PFSK-1 (cell line): ENCODE data around the gene SHCBP1L.

ENCODE experiments used
- FOXP2 ChIP-seq: optimal IDR thresholded peaks from 2 replicates; pipeline ENCODE3; 2011; ENCODE audit warnings: borderline replicate concordance, control low read depth, inconsistent platforms; ENCODE audit not compliant: insufficient read depth; ENCODE audit errors: extremely low read length, extremely low read depth
- POLR2AphosphoS5 ChIP-seq: IDR thresholded peaks from 2 replicates; pipeline ENCODE4 v1.6.1; 2012; ENCODE audit warnings: low read depth, mild to moderate bottlenecking, control low read depth, low read length, moderate library complexity
- REST ChIP-seq, 2 experiments: IDR thresholded peaks; 2 replicates each; pipeline versions ENCODE4 v1.6.1 to v1.8.0; 2011 to 2012; ENCODE audit warnings: low read depth in 2 of 2, low read length in 2 of 2, control low read depth in 1 of 2, inconsistent platforms in 1 of 2, mild to moderate bottlenecking in 1 of 2, moderate library complexity in 1 of 2; ENCODE audit not compliant: insufficient read depth in 1 of 2
- SIN3A ChIP-seq: IDR thresholded peaks from 2 replicates; pipeline ENCODE4 v1.6.1; 2012; ENCODE audit warnings: mild to moderate bottlenecking, low read length, moderate library complexity, borderline replicate concordance; ENCODE audit not compliant: insufficient read depth
- TAF1 ChIP-seq: IDR thresholded peaks from 2 replicates; pipeline ENCODE4 v1.6.1; 2012; ENCODE audit warnings: low read length, control low read depth, borderline replicate concordance; ENCODE audit not compliant: insufficient read depth

Gene SHCBP1L

DNA sequence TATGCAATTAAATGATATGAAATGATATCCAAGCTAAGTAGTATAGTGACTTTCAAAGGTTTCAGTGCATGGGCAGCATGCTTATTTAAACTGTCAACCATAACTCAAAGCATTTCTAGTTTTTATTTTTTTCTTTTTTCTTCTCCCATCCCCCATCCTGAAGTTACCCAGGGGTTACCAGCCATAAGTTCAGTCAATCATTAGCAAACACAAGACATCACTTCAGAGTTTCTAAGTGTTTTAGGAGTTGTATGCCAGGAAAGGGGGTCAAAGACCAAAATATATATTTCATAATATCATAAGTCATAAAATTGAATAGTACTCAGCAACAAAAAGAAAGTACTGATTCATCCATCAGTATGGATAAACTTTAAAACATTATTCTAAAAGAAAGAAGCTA is 85.1 kb downstream of the SHCBP1L start:
- no peak for TF ChIP-seq REST (IDR thresholded peaks at IDR 0.05; ENCODE audit: insufficient read depth in 1 of 2, low read depth in 2 of 2, low read length in 2 of 2)
- TF ChIP-seq POLR2AphosphoS5 = no peak
- no peak for TF ChIP-seq TAF1
- TF ChIP-seq SIN3A = no peak
- no peak for TF ChIP-seq FOXP2

DNA sequence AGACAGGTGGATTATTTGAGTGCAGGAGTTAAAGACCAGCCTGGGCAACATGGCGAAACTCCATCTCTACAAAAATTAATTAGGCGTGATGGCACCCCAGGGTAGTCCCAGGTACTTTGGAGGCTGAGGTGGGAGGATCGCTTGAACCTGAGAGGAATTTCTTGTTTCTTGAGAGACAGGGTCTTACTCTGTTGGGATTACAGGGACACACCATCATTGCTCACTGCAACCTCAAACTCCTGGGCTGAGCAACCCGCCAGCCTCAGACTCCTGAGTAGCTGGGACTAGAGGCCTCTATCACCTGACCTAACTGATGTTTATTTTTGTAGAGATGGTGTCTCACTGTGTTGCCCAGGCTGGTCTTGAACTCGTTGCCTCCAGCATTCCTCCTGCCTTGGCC is 89.0 kb downstream of the SHCBP1L start:
- TF ChIP-seq REST (IDR thresholded peaks at IDR 0.05; ENCODE audit: insufficient read depth in 1 of 2, low read depth in 2 of 2, low read length in 2 of 2) (no peak), TAF1 (no peak), SIN3A (no peak), FOXP2 (no peak)

DNA sequence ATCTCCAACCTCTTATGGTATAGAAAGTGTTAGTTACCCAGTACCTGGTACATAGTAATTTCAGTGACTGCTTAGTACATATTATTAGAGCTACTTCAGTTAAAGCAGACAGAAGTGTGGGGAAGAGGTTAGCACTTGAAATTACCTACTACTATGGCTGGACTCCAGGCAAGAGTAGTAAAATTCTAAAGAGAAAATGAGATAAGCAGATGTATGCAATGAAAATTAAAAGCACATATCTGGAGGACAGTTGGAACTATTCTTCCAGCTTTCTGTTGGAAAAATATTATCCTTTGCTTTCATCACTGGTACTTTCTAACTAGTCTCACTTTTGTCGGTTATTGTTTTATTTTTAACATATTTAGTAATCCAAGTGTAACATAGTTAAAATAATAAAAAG is 90.1 kb downstream of the SHCBP1L start:
- TF ChIP-seq POLR2AphosphoS5 (no peak), SIN3A (no peak), FOXP2 (no peak), REST (IDR thresholded peaks at IDR 0.05; ENCODE audit: insufficient read depth in 1 of 2, low read depth in 2 of 2, low read length in 2 of 2) (no peak), TAF1 (no peak)

DNA sequence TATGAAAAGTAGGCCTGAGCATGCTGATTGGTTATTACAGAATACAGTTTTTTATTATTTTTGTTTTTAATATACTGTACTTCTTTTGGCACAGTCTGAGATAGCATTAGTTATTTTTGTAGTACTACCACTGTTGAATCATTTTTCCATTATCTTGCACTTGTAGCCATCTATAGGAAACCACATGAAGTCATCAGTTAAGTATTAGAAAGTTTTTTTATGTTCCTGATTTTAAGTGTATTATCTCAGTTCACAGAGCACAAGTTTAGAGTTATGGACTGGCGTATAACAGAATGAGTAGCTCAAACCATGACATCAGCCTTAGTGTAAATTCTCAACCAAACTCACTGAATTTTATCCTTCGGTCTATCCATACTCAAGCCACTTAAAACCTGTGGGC is 91.0 kb downstream of the SHCBP1L start:
- no peak for TF ChIP-seq SIN3A
- TF ChIP-seq FOXP2 = no peak
- no peak for TF ChIP-seq TAF1
- TF ChIP-seq REST (IDR thresholded peaks at IDR 0.05; ENCODE audit: insufficient read depth in 1 of 2, low read depth in 2 of 2, low read length in 2 of 2) = no peak
- no peak for TF ChIP-seq POLR2AphosphoS5

- no peak for TF ChIP-seq SIN3A
- TF ChIP-seq REST (IDR thresholded peaks at IDR 0.05; ENCODE audit: insufficient read depth in 1 of 2, low read depth in 2 of 2, low read length in 2 of 2) = no peak
- TF ChIP-seq FOXP2 = no peak
- TF ChIP-seq TAF1 = no peak
- no peak for TF ChIP-seq POLR2AphosphoS5
Observed at GRCh38 chr1:182860658-182861057, 92.3 kb downstream of the SHCBP1L start.
